ENCODE measurements around the gene RAD51B.
"Not testable (repeated sequence)": the region's sequence is repeated elsewhere in the genome, so short reads cannot be mapped to it uniquely, and the experiment has no call there.

RAD51B gene

GRCh38 chr14:68424443-68425172, 605.0 kb downstream of the RAD51B start:
- no peak for DNase-seq

GRCh38 chr14:68426661-68427549, 607.3 kb downstream of the RAD51B start:
- no peak for DNase-seq

- no peak for DNase-seq
Measured at GRCh38 chr14:68427550-68427890, 607.9 kb downstream of the RAD51B start.

GRCh38 chr14:68428900-68429299, 609.3 kb downstream of the RAD51B start:
- DNase-seq = not testable (repeated sequence)

GRCh38 chr14:68434173-68434572, 614.6 kb downstream of the RAD51B start:
- not testable (repeated sequence) for DNase-seq

GRCh38 chr14:68435631-68436030, 616.1 kb downstream of the RAD51B start:
- not testable (repeated sequence) for DNase-seq

- DNase-seq = no peak
Measured at GRCh38 chr14:68439676-68440075, 620.1 kb downstream of the RAD51B start.

GRCh38 chr14:68440820-68441219, 621.2 kb downstream of the RAD51B start:
- no peak for DNase-seq

DNA sequence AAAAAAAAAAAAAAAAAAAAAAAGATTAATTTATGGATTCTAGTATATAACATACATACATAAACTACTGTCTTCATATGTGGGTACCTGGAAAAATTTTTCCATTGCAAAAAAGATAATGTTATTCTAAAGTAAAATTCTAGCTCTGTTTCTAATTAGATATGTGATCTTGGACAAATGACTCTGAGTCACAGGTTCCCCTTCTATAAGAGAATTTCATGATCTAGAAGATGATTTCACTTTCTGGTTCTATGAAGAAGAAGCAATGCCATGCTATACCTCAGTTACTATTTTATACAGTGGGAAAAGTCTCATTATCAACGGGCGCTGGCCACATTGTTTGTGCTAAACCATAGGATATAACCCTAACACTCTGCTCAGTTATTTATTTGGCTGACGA, 622.0 kb downstream of the RAD51B start:
- no peak for DNase-seq

- no peak for DNase-seq
Measured at GRCh38 chr14:68442828-68443629, 623.5 kb downstream of the RAD51B start.

- no peak for DNase-seq
Measured at GRCh38 chr14:68444449-68445168, 625.0 kb downstream of the RAD51B start.

DNA sequence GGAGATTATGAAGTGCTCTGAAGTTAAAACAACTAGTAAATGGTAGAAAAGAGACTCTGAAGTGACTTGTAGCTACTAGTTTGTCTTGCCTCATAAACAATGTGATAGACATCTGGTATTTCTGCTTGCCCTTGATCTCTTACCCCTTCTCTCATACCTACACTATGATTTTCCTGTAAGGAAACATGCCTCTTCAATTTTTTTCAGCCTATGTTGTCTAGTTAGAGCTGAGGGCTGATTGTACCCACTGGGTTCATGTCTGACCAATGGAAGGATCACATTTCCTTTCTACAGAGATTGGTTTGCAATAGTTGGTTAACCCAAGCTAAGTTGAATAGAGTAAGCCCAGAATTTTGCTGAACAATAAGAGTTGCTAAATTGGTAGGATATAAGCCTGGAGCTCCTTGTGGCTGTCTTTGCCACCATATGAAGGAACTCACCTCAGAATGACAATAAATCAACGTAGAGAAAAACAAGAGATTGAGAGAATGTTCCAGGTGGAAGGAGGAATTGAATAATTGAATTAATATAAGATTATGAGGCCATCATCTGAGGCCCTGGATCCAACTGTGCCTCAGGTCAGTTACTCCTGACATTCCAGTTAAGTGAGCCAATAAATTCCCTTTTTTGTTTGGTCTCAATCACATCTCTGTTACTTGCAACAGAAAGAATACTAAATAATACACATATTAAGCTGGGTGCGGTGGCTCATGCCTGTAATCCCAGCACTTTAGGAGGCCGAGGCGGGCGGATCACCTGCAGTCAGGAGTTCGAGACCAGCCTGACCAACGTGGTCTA, 626.9 kb downstream of the RAD51B start:
- no peak for DNase-seq

GRCh38 chr14:68447581-68448251, 628.1 kb downstream of the RAD51B start:
- no peak for DNase-seq

- no peak for DNase-seq
Measured at GRCh38 chr14:68448252-68448902, 628.8 kb downstream of the RAD51B start.

- DNase-seq = no peak
Measured at GRCh38 chr14:68449561-68450181, 630.1 kb downstream of the RAD51B start.

- DNase-seq = no peak
Measured at GRCh38 chr14:68450391-68451120, 631.0 kb downstream of the RAD51B start.

DNA sequence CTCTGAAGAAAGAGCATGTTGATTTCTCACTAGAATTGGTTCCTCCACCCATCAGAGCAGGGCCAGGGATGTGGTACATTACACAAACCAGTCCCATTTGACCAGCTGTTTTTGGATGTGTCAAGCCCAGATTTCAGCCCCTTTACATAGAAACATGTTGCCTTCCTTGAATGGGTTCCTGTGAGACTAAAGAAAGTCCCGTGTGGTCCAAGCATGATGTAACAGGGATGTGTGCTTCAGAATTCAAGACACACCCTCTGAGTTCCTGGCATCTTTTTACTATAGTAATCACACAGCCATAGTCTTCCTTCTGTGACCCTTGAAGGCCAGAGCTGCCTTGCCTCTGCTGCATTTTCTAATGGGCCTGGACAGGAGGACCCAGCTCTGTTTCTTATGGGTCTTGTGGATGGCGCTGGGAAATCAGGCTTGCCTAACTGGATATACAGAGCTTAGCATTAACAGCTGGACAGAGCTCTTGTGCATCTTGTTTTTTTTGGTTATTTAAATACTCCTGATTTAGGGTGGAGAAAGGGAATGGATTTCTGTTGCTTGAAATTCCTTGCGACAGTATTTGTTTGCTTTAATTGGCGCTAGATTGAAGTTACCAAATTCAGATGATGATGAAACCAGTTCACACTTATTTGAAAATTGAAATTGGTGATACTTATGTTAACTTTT, 632.3 kb downstream of the RAD51B start:
- DNase-seq = no peak

- no peak for DNase-seq
Measured at GRCh38 chr14:68458253-68458652, 638.7 kb downstream of the RAD51B start.
